Smooth muscle cell (in vitro differentiated cells): ENCODE results near the gene MRPL49. TPM values are rescaled to one million over a fixed set of nuclear protein-coding genes. Genes with fewer than 3 reads are reported as not detected.

ENCODE experiments used
- DNase-seq: peaks from one replicate; lab custom pipeline; 2025; ENCODE audit not compliant: unreplicated experiment; lab: John Stamatoyannopoulos, UW
- H2AFZ ChIP-seq: fragments of 200-600 bp; sonication (generic); 2 replicates; pipeline ENCODE4 v1.6.0; 2016; ENCODE audit warnings: antibody characterized with exemption, low read depth, mild to moderate bottlenecking
- H3F3A ChIP-seq: fragments of 200-600 bp; sonication (generic); 2 replicates; pipeline ENCODE4 v1.6.0; 2017; ENCODE audit warnings: antibody characterized with exemption, low read depth
- H3K27ac ChIP-seq: fragments of 200-600 bp; sonication (generic); 2 replicates; pipeline ENCODE4 v1.5.1; 2016; ENCODE audit warnings: low read depth, mild to moderate bottlenecking
- H3K27me3 ChIP-seq: fragments of 200-600 bp; sonication (generic); 2 replicates; pipeline ENCODE4 v1.6.1; 2016; ENCODE audit warnings: low read depth, mild to moderate bottlenecking
- H3K36me3 ChIP-seq: fragments of 200-600 bp; sonication (generic); 2 replicates; pipeline ENCODE4 v1.5.1; 2016; ENCODE audit warnings: low read depth
- H3K4me1 ChIP-seq: fragments of 200-600 bp; sonication (generic); 2 replicates; pipeline ENCODE4 v1.5.1; 2016; ENCODE audit warnings: low read depth
- H3K4me2 ChIP-seq: fragments of 200-600 bp; sonication (generic); 2 replicates; pipeline ENCODE4 v1.6.0; 2016; ENCODE audit warnings: mild to moderate bottlenecking
- H3K4me3 ChIP-seq: fragments of 200-600 bp; sonication (generic); 2 replicates; pipeline ENCODE4 v1.5.1; 2016; ENCODE audit warnings: mild to moderate bottlenecking
- H3K79me2 ChIP-seq: fragments of 200-600 bp; sonication (generic); 2 replicates; pipeline ENCODE4 v1.6.0; 2016; ENCODE audit warnings: low read depth, mild to moderate bottlenecking
- H3K9ac ChIP-seq: fragments of 200-600 bp; sonication (generic); 2 replicates; pipeline ENCODE4 v1.6.0; 2016; ENCODE audit warnings: low read depth
- H3K9me3 ChIP-seq: fragments of 200-600 bp; sonication (generic); replicated peaks from 2 replicates; pipeline ENCODE4 v1.5.1; 2016; ENCODE audit warnings: low read depth
- H4K20me1 ChIP-seq: fragments of 200-600 bp; sonication (generic); 2 replicates; pipeline ENCODE4 v1.6.0; 2016; ENCODE audit warnings: low read depth
- WGBS: methylation state at CpG from one replicate; pipeline ENCODE4 v1.1.7; 2016; ENCODE audit warnings: low lambda C conversion rate; 5-methylcytosine and 5-hydroxymethylcytosine counted together
- polyA plus RNA-seq: library from polyadenylated mRNA; unstranded; fragments of >200 nt; fragmentation: Nextera tagmentation; extraction: Ambion mirVana; gene quantifications from 2 replicates; pipeline ENCODE4 v1.2.1, GENCODE V29; 2016
- total RNA-seq: library from RNA; depleted of rRNA; stranded (reverse); fragments of >200 nt; gene quantifications from 2 replicates; pipeline ENCODE4 v1.2.3, GENCODE V29; 2014
- TF ChIP-seq, protein P1 (sequence below): fragments of 200-600 bp; sonication (generic); IDR thresholded peaks from 2 replicates; pipeline ENCODE4 v1.5.1; 2017; ENCODE audit warnings: borderline replicate concordance, mild to moderate bottlenecking, antibody characterized with exemption; ENCODE audit not compliant: insufficient read depth, poor library complexity, severe bottlenecking

Gene MRPL49
- total and polyA plus RNA-seq, 2 experiments from 2014 or later: 43.0 to 55.4 TPM

DNA sequence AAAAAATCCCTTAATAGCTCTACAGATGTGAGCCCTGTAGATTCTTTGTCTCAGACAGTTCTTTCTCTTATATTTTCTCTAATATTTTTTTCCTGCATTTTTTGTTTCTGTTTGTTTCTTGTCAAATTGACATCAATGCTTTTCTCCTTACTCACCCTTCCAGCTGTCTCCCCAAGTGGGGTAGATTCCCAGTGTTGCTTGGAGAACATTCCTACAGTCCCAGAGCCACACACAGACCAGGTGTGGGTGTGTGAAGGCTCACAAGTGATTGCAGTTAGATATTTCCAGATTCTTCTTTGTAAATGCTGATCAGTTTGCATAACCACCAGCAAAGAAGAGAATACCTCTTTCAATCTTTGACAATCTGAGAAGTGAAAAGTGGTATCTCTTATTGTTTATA lies 18.6 kb upstream of the MRPL49 start:
- H3K9ac ChIP-seq: no peak overlapping the region
- no peak overlapping the region for H3K4me2 ChIP-seq
- DNase-seq: no peak
- TF ChIP-seq, protein P1, sequence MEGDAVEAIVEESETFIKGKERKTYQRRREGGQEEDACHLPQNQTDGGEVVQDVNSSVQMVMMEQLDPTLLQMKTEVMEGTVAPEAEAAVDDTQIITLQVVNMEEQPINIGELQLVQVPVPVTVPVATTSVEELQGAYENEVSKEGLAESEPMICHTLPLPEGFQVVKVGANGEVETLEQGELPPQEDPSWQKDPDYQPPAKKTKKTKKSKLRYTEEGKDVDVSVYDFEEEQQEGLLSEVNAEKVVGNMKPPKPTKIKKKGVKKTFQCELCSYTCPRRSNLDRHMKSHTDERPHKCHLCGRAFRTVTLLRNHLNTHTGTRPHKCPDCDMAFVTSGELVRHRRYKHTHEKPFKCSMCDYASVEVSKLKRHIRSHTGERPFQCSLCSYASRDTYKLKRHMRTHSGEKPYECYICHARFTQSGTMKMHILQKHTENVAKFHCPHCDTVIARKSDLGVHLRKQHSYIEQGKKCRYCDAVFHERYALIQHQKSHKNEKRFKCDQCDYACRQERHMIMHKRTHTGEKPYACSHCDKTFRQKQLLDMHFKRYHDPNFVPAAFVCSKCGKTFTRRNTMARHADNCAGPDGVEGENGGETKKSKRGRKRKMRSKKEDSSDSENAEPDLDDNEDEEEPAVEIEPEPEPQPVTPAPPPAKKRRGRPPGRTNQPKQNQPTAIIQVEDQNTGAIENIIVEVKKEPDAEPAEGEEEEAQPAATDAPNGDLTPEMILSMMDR: no peak
- H3K27me3 ChIP-seq: no peaks in the 10 kb centered on the region
- H3K4me1 ChIP-seq: no peaks in the 10 kb centered on the region
- H3K36me3 ChIP-seq: no peaks in the 10 kb centered on the region
- no peak overlapping the region for H3K4me3 ChIP-seq
- H2AFZ ChIP-seq: no peak overlapping the region
- H4K20me1 ChIP-seq: peaks cover 10% of the 10 kb centered on the region
- peak overlapping the region; percentile 35 for H3K27ac ChIP-seq
- no peaks in the 10 kb centered on the region for H3K9me3 ChIP-seq
- H3F3A ChIP-seq: no peaks in the 10 kb centered on the region
- peaks cover 23% of the 10 kb centered on the region for H3K79me2 ChIP-seq

DNA sequence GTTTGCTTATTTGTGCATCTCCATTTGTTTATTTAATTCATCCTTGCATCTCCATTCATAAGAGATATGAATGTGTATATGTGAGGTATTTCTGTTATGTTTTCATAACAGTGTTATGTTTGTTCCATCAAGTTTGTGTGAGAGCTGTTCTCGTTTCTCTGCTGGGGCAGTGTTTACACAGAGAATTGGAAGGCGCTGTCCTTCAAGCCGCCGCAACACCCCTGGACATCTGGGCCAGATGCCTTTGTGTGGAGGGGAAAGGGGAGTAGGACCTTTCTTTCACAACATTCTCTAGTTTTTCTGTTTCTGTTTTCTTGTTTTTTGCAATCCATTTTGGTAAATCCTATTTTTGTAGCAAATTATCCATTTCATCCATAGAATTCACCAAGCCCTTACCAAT lies 17.5 kb upstream of the MRPL49 start:
- no peak for DNase-seq
- Histone ChIP-seq H3K9me3 (no peaks in the 10 kb centered on the region), H4K20me1 (peaks cover 10% of the 10 kb centered on the region), H3K27me3 (no peaks in the 10 kb centered on the region), H3K4me1 (no peaks in the 10 kb centered on the region), H3K36me3 (no peaks in the 10 kb centered on the region), H3K4me3 (no peak overlapping the region), H3K27ac (no peak overlapping the region), H3F3A (no peaks in the 10 kb centered on the region), H2AFZ (no peak overlapping the region), H3K79me2 (peaks cover 18% of the 10 kb centered on the region), H3K9ac (no peak overlapping the region), H3K4me2 (no peak overlapping the region)
- TF ChIP-seq, protein P1: no peak
- 90% methylated on average over 4 of the region's 4 CpGs for WGBS

DNA sequence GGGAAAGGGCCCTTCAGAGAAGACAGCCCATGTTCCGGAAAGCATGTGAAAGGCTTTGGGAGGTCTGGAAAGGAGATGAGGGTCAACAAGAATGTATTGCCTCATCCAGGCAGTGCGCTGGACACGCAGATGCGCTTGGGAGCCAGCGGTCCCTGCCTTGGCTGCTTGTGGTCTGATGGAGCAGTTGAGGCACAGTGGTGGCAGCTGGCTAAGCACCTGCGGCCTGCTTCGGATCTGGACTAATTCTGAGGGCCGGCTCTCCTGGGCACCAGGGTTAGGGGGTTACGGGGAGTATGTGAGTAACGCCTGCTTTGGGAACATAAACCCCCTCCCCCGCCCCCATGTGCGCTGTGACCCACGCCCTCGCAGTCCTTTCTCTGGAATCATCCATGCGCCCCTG lies 15.0 kb upstream of the MRPL49 start:
- H3K9ac ChIP-seq: no peak overlapping the region
- DNase-seq: no peak
- H4K20me1 ChIP-seq: peaks cover 15% of the 10 kb centered on the region
- TF ChIP-seq, protein P1: no peak
- H3K27ac ChIP-seq: no peak overlapping the region
- H3K4me1 ChIP-seq: peaks cover 4% of the 10 kb centered on the region
- no peak overlapping the region for H3K4me3 ChIP-seq
- no peaks in the 10 kb centered on the region for H3K27me3 ChIP-seq
- no peaks in the 10 kb centered on the region for H3F3A ChIP-seq
- WGBS: 97% methylated on average over 15 of the region's 15 CpGs
- peaks cover 11% of the 10 kb centered on the region for H3K79me2 ChIP-seq
- no peaks in the 10 kb centered on the region for H3K36me3 ChIP-seq
- H2AFZ ChIP-seq: no peak overlapping the region
- no peak overlapping the region for H3K4me2 ChIP-seq
- H3K9me3 ChIP-seq: no peaks in the 10 kb centered on the region

DNA sequence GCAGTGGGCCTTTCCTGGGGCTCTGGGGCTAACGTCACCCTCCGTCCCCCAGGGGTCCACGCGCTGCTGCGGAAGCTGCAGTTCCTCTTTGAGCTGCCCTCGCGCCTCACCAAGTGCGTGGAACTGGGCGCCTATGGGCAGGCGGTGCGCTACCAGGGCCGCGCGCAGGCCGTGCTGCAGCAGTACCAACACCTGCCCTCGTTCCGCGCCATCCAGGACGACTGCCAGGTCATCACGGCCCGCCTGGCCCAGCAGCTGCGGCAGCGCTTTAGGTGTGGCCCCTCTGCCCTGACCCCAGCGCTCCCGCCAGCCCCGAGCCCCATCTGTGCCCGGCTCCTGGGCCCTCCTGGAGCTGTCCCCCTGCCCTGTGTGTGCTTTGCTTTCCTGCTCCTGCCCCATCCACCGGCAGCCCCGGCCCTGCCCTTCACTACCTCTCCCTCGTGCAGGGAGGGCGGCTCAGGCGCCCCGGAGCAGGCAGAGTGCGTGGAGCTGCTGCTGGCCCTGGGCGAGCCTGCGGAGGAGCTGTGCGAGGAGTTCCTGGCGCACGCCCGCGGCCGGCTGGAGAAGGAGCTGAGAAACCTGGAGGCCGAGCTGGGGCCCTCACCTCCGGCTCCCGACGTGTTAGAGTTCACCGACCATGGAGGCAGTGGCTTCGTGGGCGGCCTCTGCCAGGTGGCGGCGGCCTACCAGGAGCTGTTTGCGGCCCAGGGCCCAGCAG lies 14.2 kb upstream of the MRPL49 start:
- Histone ChIP-seq H3K9ac (no peak overlapping the region), H3K4me1 (peaks cover 11% of the 10 kb centered on the region), H3K36me3 (no peaks in the 10 kb centered on the region), H3K4me2 (no peak overlapping the region), H2AFZ (no peak overlapping the region), H3K27ac (no peak overlapping the region), H4K20me1 (peaks cover 15% of the 10 kb centered on the region), H3K9me3 (no peaks in the 10 kb centered on the region), H3K27me3 (no peaks in the 10 kb centered on the region), H3K4me3 (no peak overlapping the region), H3K79me2 (peaks cover 11% of the 10 kb centered on the region), H3F3A (no peaks in the 10 kb centered on the region)
- TF ChIP-seq, protein P1: no peak
- no peak for DNase-seq
- 98% methylated on average over 42 of the region's 52 CpGs for WGBS
